GM19372 (cell line): Measurements from ENCODE around the gene FMN2.
"Not testable (repeated sequence)": the region's sequence is repeated elsewhere in the genome, so short reads cannot be mapped to it uniquely, and the experiment has no call there.

Experiments used
- ATAC-seq: cut with Tn5 transposase; IDR thresholded peaks from one replicate; pipeline ENCODE4 v1.9.1; 2021; ENCODE audit warnings: mild to moderate bottlenecking, low read depth, moderate library complexity; ENCODE audit not compliant: unreplicated experiment

Gene FMN2

DNA sequence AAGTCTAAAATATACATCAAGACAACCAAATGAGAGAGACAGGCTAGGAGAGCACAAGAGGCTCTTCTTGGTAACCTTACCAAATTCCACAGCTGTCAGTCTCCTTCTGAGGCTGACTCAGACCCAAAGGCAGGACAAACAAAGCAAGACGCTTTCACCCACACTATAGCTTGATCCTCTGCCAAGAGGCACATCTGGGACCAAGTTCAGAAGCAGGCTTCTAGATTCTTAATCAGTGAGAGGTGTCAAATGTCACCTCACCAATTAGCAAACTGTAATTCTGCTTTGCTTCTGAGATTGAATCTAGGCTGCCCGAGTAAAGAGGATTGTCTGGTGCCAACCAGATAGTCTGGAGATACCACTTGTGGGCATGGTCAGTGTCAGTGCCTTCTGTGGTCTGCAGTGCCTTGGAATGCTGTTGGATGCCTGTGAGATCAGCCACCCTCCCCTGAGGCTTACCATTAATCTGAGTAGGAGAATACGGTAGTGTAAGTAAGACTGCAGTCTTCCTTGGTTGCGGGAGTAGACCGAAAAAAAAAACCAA, 151.0 kb downstream of the FMN2 start:
- no peak for ATAC-seq

DNA sequence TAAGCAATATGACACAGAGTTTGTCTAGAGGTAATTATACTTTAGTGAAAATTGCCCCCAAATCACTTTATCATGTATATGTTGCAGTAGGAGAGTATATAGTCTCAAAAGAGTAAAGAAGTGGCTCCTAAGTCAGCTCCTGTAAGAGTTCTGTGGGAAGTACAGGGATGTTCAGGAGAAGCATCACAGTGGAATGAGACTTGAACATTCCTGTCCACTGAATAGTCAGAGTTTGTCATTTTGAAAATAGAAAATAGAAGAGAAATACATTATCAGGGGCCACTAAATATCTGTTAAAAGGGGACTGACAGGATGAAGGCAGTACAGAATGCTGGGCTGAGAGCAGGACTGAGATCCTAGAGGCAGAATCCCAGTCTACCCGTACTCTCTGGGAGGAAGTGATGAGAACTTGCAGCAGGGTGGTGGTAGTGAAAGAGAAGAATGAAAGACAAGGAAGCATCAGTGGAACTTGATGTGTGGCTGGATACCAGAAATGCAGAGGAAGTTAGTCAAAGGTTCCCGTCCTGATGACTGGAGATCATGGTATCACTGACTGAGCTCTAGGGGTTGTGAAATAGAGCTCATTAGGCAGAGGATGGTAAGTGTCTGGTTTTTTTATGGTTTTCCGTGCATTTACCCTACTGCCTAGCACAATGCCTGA, 153.4 kb downstream of the FMN2 start:
- no peak for ATAC-seq

DNA sequence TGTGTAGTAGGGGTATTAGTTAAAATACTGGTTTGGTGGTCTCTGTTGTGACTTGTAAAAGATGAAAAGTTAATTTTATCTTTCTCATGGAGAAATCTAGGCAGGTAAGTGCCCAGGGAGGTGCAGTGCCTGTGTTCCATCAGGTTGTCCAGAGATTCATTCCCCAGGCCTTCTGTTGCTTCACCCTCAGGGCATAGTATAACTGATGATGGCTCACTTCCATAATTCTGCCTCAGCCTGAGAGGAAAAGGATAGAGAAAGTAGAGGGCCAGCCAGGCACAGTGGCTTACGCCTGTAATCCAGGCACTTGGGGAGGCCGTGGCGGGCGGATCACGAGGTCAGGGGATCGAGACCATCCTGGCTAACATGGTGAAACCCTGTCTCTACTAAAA, 153.9 kb downstream of the FMN2 start:
- no peak for ATAC-seq

DNA sequence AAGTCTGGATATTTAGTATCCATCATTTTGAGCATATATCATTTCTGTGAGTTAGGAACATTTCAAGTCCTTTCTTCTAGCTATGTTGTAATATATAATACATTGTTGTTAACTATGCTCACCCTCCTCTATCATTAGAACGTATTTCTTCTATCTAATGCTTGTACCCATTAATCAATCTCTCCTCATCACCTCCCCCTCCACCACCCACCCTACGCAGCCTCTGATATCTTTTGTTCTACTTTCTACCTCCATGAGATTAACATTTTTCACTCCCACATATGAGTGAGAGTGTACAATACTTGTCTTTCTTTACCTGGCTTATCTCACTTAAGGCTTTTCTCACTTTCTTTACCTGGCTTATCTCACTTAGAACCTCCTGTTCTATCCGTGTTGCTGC, 156.2 kb downstream of the FMN2 start:
- no peak for ATAC-seq

DNA sequence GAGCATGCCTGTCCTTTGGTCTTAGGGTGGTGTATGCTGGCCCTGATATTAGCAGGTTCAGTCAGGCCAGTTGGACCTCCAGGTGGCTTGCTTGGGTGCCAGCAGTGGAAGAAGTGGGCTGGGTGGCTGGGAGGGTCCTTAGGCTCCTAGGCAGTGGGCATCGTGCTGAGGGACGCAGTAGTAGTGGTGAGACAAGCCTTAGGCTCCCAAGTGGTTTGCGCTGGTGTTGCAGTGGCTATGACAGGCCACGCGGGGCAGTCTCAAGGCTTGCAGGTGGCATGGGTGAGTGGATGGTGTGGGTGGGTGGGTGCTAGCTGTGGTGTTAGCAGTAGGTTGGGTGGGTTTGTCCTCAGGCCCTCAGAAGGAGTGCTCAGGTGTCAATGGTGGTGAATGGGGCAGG, 162.3 kb downstream of the FMN2 start:
- ATAC-seq: no peak

DNA sequence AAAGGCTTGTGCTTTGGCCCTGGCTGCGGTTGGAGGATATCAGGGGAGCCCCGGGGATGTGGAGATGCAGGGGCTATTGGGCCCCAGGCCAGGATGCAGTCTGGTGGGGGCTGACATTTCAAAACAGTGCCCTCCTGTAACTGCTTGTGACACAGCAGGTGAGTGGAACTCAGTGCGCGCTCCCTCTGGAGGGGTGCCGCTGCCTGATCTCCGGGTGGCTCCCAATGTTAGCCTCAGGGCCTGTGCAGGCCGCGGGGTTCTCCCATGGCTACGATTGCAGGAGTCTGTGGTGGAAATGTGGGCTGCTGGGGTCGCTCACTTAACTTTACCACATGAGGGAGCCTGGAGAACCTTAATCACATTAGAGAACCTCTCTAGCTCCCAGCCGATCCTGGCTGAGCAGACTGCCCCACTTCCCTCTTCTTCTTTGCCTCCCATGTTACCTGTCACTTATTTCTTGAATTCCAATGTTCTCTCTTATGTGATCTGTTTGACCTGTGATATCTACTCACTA, 163.2 kb downstream of the FMN2 start:
- ATAC-seq: no peak

DNA sequence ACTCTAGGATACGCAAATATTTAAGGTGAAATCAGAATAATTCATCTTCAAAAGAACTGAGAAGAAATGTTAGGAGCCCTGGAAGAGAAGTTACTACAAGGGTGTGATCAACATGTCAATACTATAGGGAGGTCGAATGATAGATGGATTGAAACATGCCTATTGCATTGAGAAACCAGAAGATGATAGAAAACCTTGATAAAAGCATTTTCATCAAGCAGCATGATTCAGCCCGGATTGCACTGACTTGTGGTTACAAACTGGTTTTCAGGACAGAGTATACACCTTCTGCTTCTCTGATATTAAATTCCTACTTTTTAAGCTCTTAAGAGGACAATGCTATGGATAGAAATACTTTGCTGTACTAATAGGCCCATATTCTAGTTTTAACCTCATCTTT, 164.2 kb downstream of the FMN2 start:
- ATAC-seq: no peak

DNA sequence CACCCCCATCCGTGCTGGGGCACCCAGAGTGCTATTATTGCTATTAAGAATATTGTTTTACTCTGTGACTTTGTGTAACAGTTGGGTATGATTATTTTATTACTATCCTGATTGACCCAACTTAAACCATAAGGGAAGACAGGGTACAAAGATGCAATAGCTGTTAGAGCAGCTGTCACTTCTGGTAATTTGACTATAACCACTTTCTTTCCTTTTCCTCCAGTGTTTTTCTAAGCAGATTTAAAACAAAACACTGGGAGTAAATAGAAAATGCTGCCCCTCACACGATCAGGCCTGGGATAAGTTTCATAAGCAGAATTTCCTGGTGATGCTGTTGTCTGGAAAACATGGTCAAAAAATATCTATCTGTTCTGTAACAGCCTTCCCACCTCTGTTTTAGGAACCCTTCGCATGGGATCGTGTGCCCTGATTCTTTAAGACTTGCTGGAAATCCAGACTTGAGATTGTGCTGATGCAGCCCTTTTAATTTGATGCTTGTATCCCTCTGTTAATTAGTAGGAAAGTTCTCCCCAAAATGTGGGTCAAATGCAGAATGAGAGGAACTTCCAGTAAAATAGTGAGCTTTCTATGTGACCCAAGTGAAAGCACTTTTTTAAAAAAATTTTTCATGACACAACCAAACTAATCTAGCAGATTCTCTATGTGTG, 165.3 kb downstream of the FMN2 start:
- ATAC-seq: no peak

DNA sequence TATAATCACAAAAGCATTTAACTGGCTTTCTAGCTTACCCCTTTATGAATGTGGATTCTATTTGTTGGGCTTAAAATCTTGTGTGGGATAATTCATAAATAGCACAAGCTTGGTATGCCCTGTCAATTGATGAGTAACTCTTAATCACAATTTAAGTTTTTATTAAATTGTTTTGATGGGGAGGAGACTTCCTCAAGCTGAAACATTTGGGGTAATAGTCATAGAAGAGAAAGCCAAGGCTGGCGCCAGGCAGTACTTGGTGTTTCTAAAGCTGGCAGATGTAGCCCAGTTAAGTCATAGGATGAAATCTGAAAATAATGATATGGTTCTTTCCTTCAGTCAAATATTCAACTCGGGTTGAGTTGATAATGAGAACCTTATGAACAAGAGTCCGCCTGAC, 167.2 kb downstream of the FMN2 start:
- no peak for ATAC-seq

DNA sequence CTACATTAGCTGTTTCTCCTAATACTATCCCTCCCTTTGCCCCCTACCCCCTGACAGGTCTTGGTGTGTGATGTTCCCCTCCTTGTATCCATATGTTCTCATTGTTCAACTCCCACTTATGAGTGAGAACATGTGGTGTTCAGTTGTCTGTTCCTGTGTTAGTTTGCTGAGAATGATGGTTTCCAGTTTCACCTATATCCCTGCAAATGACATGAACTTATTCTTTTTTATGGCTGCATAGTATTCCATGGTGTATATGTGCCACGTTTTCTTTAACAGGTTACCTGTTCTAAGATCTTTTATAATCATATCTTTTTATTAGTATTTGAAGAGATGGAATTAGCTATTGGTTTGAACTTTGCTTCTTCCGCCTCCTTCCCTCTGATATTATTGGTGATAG, 172.8 kb downstream of the FMN2 start:
- ATAC-seq: not testable (repeated sequence)

DNA sequence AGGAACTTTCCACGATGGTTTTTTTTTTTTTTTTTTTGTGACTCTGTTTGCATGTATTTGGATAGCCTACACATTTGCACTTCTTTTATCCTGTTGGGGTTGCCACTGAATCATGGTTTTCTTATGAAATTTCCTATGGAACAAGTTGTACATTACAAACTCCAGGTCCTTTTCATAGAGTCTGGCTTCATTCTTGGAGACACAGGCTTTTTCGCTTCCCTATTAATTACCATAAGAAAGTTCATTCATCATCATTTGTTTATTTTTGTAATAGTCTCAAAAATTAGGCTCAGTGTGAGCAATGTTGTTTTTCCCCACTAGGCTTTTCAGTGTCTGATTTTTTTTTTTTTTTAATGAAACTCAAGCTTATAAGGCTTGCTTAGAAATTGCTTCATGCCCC, 179.4 kb downstream of the FMN2 start:
- ATAC-seq: no peak

DNA sequence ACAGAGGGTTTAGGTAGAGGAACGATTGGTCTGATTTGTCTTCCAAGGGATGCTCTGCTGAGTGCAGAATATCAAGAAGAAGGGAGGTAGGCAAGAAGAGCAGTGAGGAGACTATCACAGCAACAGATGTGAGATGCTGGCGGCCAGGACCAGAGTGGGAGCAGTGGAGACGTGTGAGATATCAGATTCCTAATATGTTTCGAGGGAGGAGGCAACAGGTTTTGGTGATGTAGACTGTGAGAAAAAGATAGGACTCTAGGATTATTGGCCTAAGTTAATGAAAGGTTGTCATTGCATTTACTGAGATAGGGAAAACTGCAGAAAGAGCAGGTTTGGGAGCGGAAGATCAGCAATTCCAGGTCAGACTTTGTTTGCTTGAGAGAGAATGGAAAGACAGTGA, 182.9 kb downstream of the FMN2 start:
- no peak for ATAC-seq

DNA sequence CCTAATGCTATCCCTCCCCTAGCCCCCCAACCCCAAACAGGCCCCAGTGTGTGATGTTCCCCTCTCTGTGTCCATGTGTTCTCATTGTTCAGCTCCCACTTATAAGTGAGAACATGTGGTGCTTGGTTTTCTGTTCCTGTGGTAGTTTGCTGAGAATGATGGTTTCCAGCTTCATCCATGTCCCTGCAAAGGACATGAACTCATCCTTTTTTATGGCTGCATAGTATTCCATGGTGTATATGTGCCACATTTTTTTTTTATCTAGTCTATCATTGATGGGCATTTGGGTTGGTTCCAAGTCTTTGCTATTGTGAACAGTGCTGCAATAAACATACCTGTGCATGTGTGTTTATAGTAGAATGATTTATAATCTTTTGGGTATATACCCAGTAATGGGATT, 183.5 kb downstream of the FMN2 start:
- not testable (repeated sequence) for ATAC-seq

DNA sequence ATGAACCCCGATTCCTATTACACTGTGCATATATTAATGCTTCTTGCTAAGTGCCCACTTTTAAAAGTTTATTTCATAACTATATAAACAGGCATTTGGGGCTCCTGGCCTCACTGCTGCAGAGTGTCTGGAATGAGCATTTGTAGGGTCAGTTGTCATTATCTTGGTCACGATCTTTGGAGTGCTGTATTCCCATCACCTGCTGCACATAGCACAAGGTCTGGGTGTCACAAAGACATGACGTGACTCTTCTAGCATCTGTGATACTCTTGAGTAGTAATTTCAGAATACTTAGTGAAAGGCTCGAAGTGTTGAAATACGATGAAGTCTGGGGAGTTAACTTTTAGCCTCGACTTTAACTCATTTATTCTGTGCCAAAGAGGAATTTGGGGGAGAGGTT, 186.4 kb downstream of the FMN2 start:
- ATAC-seq: no peak

DNA sequence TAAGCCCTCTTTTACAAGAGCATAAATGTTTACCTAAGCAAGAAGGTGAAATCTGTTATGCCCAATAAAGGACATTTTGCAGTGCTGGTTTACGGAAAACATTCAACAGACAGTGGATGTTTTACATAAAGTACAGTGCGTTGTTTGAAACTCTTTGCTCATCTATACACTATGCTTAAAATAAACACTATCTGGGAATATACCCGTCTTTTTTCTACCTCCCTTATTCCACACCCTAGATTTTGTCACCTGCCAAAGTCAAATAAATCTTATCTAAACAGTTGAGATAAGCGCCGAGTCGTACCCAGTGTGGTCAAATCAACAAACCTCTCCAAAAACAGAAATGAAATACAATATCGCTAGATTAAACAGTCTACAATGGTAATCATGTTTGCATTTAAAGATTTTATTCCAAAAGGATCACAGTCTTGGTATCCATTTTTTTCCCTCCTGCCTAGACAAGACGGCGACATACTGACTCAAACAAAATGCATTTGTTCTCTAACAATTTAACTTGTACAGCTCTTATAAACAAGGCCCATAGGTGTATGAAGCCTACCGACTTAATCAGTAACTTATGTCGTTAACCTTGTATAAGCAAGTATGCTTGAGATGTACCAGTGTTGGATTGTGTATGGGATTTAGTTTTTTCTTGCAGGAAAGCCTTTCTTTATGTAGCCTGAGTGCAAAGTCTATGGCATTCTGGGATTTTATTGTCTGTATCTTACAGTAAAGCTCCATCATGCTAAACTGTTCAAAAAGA, 189.1 kb downstream of the FMN2 start:
- ATAC-seq: no peak

DNA sequence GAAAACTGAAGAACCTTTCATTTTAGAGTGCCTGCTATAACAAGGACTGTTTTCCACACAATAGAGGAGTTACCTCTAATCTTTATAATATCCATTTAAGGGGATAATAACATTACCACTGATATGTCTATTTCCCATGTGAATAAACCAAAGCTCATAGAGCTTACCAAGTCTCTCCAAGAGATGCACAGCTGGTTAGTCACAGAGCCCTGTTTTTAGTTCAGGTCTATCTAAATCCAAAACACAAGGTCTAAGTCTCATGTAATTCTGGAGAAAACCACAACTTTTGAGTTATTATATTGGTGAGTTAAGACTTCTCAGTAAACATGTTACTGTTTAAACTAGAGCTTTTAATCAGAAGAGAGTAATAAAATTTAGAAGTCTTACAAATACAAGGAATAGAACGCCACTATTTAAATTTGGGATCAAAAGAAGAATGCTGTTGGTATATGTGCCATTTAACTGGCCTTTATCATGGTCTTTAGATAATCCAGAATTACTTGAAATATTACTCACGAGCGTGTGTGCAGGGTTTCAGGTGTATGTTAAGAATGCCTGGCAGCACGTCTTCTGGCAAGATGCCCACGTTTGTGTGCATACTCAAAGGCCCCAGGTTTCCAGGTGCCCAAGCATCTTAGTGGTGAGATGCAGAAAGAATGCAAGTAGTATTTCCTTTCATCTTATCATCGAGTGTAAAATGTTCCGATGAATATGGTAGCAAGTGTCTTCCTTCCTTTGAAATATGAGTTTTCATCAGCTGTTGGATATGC, 190.6 kb downstream of the FMN2 start:
- ATAC-seq: no peak

DNA sequence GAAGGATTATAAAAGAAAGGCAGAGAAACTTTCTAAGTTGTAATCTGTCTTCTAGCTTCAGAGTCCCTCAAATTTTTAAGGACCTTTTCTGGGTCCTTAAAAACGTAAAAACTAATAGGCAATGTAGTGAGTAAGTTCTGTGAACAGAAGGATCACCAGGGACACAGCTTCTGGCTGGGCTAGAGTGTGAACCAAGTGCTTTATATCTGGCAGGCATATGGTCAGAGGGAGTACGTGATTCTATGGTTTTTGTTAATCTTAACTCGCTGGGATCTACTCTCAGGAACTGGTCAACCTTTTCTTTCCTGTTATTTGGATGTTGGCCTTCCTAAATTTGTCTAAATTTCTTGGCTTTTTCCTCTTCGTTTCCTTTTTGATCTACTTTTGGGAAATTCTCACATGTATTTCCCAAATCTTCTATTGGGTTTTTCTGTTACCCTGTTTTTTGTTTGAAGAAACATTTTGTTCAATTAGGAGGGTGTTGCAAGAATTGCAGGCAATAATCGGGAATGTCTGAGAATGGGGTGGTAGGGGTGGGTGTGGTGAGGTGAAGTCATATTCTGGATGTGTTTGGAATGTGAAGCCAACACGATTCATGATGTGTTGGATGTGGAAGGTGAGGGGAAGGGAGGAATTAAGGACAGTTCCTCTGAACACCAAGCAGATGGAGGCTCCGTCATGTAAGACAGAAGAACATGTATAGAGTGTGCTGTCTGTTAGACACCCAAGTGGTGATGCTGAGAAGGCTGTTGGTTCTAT, 193.2 kb downstream of the FMN2 start:
- no peak for ATAC-seq

DNA sequence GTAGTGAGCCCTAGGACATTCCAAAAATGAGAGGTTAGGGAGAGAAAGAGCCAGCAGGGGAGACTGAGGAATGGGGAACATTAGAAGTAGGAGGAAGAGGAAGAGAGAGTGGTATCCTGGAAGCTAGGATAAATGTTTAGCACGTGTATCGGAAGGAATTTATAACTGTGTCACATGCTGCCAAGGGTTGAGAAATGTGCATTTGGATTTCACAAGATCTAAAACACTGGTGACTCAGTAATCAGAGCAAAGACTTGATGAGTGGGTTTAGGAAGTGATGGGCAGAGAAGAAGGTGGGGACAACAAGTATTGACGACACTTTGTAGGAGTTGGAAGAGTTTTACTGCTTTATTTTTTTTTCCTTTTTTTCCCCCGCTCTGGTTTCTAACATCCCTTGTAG, 193.9 kb downstream of the FMN2 start:
- ATAC-seq: no peak

DNA sequence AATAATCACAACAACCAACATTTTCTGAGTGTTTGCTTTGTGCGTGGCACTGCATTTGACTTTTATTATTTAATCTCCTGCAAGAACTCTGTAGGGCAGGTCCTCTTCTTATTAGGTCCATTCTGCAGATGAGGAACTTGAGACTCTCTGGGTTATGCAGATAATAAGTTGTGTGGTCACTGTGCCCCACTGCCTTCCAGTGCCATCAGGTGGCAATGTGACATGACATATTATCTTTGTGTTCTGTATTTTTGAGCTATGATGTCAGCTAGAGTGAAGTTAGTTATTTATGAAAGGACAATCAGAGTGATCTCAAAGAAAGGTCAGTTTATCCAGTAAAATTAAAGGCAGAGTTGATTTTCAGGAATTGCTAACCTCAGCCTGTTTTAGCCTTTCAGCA, 196.0 kb downstream of the FMN2 start:
- no peak for ATAC-seq

DNA sequence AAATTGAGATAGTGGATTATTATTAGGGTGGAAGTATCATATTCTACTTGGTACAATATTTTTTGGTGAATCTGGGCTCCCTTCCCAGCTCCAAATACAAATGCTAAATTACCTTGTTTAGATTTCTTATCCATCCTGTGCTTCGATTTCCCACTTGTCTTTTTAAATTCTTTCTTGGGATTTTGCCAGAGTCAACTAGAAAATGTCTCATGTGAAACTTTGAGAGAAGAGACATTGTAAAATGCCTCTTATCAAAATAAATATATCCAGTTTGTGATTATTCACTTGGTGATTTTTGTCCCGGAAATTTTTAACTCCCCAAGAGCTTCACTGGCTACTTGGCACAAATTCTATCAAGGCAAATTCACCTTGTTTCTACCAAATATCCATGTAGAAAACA, 202.0 kb downstream of the FMN2 start:
- ATAC-seq: no peak
